Osteocyte (in vitro differentiated cells): ENCODE measurements around the gene SLCO2A1. TPM values are rescaled to one million over a fixed set of nuclear protein-coding genes. Genes with fewer than 3 reads are reported as not detected.

Experiments
- DNase-seq: peaks from one replicate; pipeline ENCODE4 v3.0.0; 2021; ENCODE audit warnings: mixed read lengths; ENCODE audit not compliant: unreplicated experiment; ENCODE audit errors: extremely low spot score
- H3K27ac Mint-ChIP-seq: one replicate; pipeline ENCODE4 v1.8.0; 2021; ENCODE audit warnings: mild to moderate bottlenecking, mixed read lengths; ENCODE audit not compliant: unreplicated experiment
- H3K27me3 Mint-ChIP-seq: one replicate; pipeline ENCODE4 v1.8.0; 2021; ENCODE audit warnings: mixed read lengths; ENCODE audit not compliant: unreplicated experiment
- H3K36me3 Mint-ChIP-seq: one replicate; pipeline ENCODE4 v1.8.0; 2021; ENCODE audit warnings: mixed read lengths; ENCODE audit not compliant: unreplicated experiment
- H3K4me1 Mint-ChIP-seq: one replicate; pipeline ENCODE4 v1.8.0; 2021; ENCODE audit warnings: mixed read lengths; ENCODE audit not compliant: unreplicated experiment
- H3K4me3 Mint-ChIP-seq: one replicate; pipeline ENCODE4 v1.8.0; 2021; ENCODE audit warnings: mild to moderate bottlenecking, moderate library complexity, mixed read lengths; ENCODE audit not compliant: unreplicated experiment
- H3K9me3 Mint-ChIP-seq: one replicate; pipeline ENCODE4 v1.8.0; 2021; ENCODE audit warnings: mixed read lengths; ENCODE audit not compliant: unreplicated experiment
- CTCF ChIP-seq: fragments of 200-600 bp; sonication (generic); IDR thresholded peaks from 2 replicates; pipeline ENCODE4 v1.5.0; 2021; ENCODE audit warnings: antibody characterized with exemption, mild to moderate bottlenecking, moderate library complexity
- total RNA-seq: library from RNA; stranded (reverse); gene quantifications from 2 replicates; pipeline ENCODE4 v1.2.1, GENCODE V29; 2021

Gene SLCO2A1
- total RNA-seq, 1 donor from 2014 or later, result 9.8 TPM

GRCh38 chr3:134059671-134060560 is 30.2 kb upstream of the SLCO2A1 start:
- DNase-seq, result peak; percentile 79
- no peaks in the 10 kb centered on the region for H3K27me3 Mint-ChIP-seq
- peak overlapping the region; percentile 79 for H3K27ac Mint-ChIP-seq
- no peaks in the 10 kb centered on the region for H3K9me3 Mint-ChIP-seq
- no peaks in the 10 kb centered on the region for H3K36me3 Mint-ChIP-seq
- H3K4me3 Mint-ChIP-seq, result no peak overlapping the region
- TF ChIP-seq CTCF, result peak; percentile 28
- H3K4me1 Mint-ChIP-seq, result peaks cover 51% of the 10 kb centered on the region

DNA sequence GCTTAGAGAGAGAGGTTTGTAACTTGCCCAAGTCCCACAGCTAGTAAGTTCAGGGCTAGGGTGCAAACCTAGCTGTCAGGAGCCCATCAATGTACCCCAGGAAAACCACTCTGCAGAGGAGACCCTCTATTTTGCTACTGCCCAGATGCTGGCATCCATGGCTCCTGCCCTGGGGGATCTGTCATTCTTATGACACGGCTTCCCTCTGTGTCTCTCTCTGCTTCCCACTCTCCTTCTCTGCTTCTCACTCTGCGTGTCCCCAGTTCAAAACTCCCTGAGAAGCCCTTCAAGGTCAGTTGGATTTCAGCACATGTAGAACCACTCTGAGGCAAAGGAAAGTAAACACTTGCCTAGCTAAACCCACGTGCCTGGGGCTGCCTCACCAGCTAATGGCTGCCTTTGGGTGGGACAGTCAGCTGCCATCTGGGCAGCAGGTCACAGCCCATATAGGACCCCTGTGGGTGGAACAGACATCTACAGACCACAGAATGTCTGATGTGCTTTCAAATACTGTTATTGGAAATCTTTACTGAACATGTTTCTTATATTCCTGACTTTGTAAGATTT is 29.4 kb upstream of the SLCO2A1 start:
- no peak for TF ChIP-seq CTCF
- H3K9me3 Mint-ChIP-seq, result no peaks in the 10 kb centered on the region
- no peak overlapping the region for H3K4me3 Mint-ChIP-seq
- H3K4me1 Mint-ChIP-seq, result peaks cover 51% of the 10 kb centered on the region
- peak; percentile 77 for DNase-seq
- H3K27me3 Mint-ChIP-seq, result no peaks in the 10 kb centered on the region
- H3K27ac Mint-ChIP-seq, result peak overlapping the region; percentile 79
- H3K36me3 Mint-ChIP-seq, result no peaks in the 10 kb centered on the region

DNA sequence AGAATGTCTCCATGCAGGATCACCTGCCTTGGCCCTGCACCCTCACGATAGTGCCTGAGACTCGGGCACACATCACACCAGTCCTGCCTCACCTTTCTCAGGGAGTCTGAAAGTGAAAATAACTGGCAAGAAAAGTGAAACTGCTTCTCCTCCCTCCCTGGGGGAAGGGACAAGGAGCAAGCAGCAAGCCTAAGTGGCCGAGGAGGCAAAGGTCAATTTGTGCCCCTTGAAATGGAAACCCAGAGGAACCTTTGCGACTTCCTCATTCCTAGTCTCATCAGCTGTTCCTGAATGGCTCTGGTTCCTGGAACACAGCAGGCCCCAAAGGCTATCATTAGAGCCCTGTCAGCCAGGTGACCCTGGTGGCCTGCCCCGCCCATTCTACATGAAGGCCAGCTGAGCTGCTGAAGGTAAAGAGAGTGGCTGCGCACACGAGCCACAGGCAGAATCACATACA is 28.0 kb upstream of the SLCO2A1 start:
- H3K4me1 Mint-ChIP-seq, result peaks cover 51% of the 10 kb centered on the region
- no peaks in the 10 kb centered on the region for H3K27me3 Mint-ChIP-seq
- no peaks in the 10 kb centered on the region for H3K9me3 Mint-ChIP-seq
- no peak overlapping the region for H3K4me3 Mint-ChIP-seq
- no peak overlapping the region for H3K27ac Mint-ChIP-seq
- no peaks in the 10 kb centered on the region for H3K36me3 Mint-ChIP-seq
- no peak for TF ChIP-seq CTCF
- DNase-seq, result no peak

DNA sequence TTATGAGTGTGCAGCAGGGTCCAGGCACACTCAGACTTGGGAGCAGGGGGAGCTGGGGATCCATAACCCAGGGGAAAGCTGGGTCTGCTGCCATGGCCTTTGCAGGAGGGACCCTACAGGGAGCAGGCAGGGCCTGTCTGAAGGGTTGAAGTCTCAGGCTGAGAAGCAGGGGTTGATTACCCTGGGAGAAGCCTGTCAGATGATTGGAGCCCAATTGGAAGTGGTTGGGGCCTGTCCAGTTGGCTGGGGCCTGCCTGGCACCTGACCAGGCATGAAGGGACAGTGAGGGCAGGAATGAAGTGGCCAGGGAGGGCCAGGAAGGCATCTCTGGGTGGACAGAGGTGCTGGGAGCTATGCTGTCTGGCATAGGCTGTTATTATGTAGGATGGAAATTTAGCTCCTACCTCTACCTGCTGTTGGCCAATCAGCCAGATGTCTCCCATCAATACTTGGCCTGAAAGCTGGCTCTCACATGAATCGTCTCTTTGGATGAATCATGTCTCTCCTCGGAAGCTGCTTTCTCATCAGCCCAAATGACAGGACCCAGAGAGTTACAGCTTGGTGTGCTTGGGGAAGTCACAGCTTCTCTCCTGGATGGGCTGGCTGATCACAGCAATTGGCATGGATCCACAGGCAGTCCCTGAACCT is 27.4 kb upstream of the SLCO2A1 start:
- H3K4me3 Mint-ChIP-seq, result no peak overlapping the region
- no peaks in the 10 kb centered on the region for H3K27me3 Mint-ChIP-seq
- H3K36me3 Mint-ChIP-seq, result no peaks in the 10 kb centered on the region
- H3K27ac Mint-ChIP-seq, result no peak overlapping the region
- no peak for TF ChIP-seq CTCF
- H3K4me1 Mint-ChIP-seq, result peaks cover 51% of the 10 kb centered on the region
- no peak for DNase-seq
- H3K9me3 Mint-ChIP-seq, result no peaks in the 10 kb centered on the region

GRCh38 chr3:134056464-134056891 is 26.8 kb upstream of the SLCO2A1 start:
- Mint-ChIP-seq H3K9me3 (no peaks in the 10 kb centered on the region), H3K4me3 (no peak overlapping the region), H3K36me3 (no peaks in the 10 kb centered on the region), H3K4me1 (peaks cover 47% of the 10 kb centered on the region), H3K27ac (no peak overlapping the region), H3K27me3 (no peaks in the 10 kb centered on the region)
- no peak for TF ChIP-seq CTCF
- no peak for DNase-seq
